ENCODE results near the gene FAM47E. TPM values are rescaled to one million over a fixed set of nuclear protein-coding genes. Genes with fewer than 3 reads are reported as not detected.

Gene FAM47E
- total and polyA plus RNA-seq, 2 of the 13 experiments (the other 11 are each of a cell fraction or from before 2014, with no cell fraction given): 0.33 to 0.66 TPM

GRCh38 chr4:76305971-76306881, 54.7 kb downstream of the FAM47E start, which contains the start of gene STBD1 (continued):
- TF ChIP-seq KDM5B (CRISPR knock-in tag; IDR thresholded peaks at IDR 0.05; ENCODE audit: borderline replicate concordance): peak; percentile 82; the same call in 1 of the 2 replicates
- no peak for TF ChIP-seq ZMAT5 (CRISPR knock-in tag; IDR thresholded peaks at IDR 0.05; ENCODE audit: borderline replicate concordance, low read depth)
- TF ChIP-seq ZSCAN29 (CRISPR knock-in tag; conservative IDR thresholded peaks at IDR 0.05): 0 out of 2 replicates have a peak, but pooled peaks have one; percentile 27
- TF ChIP-seq REXO4 (CRISPR knock-in tag; IDR thresholded peaks at IDR 0.05; ENCODE audit: borderline replicate concordance): no peak
- no peak for TF ChIP-seq HNRNPUL1 (IDR thresholded peaks at IDR 0.05; ENCODE audit: low read depth, low read length)
- TF ChIP-seq ZNF891 (CRISPR knock-in tag; IDR thresholded peaks at IDR 0.05): peak; percentile 78
- TF ChIP-seq ZNF333 (CRISPR knock-in tag; IDR thresholded peaks at IDR 0.05; ENCODE audit: borderline replicate concordance): peak; percentile 64; the same call in 1 of the 2 replicates
- no peak for TF ChIP-seq AGO1 (IDR thresholded peaks at IDR 0.05; ENCODE audit: low read depth, low read length, poor library complexity, severe bottlenecking)
- no peak for TF ChIP-seq NFE2 (CRISPR knock-in tag; IDR thresholded peaks at IDR 0.05)
- TF ChIP-seq RXRB (CRISPR knock-in tag; IDR thresholded peaks at IDR 0.05; ENCODE audit: borderline replicate concordance): peak; percentile 46; the same call in 1 of the 2 replicates
- no peak; the same call in 1 of the 2 replicates for TF ChIP-seq TBX2 (CRISPR knock-in tag; IDR thresholded peaks at IDR 0.05; ENCODE audit: borderline replicate concordance)
- TF ChIP-seq ZNF687 (CRISPR knock-in tag; IDR thresholded peaks at IDR 0.05): peak; percentile 96
- TF ChIP-seq ZNF773 (CRISPR knock-in tag; IDR thresholded peaks at IDR 0.05; ENCODE audit: borderline replicate concordance): peak; percentile 90; the same call in 1 of the 2 replicates
- TF ChIP-seq ZNF839 (CRISPR knock-in tag; IDR thresholded peaks at IDR 0.05; ENCODE audit: borderline replicate concordance): no peak
- peak; percentile 75; the same call in 1 of the 2 replicates for TF ChIP-seq ZNF101 (CRISPR knock-in tag; IDR thresholded peaks at IDR 0.05; ENCODE audit: borderline replicate concordance, low read depth)
- TF ChIP-seq TEF (CRISPR knock-in tag; IDR thresholded peaks at IDR 0.05): no peak; the same call in 1 of the 2 replicates
- TF ChIP-seq ZNF382 (CRISPR knock-in tag; IDR thresholded peaks at IDR 0.05; ENCODE audit: borderline replicate concordance): no peak
- TF ChIP-seq DMTF1 (CRISPR knock-in tag; IDR thresholded peaks at IDR 0.05): no peak
- TF ChIP-seq ZNF180 (CRISPR knock-in tag; IDR thresholded peaks at IDR 0.05; ENCODE audit: borderline replicate concordance, low read depth): no peak
- no peak for TF ChIP-seq NFRKB (IDR thresholded peaks at IDR 0.05)
- peak; percentile 85; the same call in 1 of the 2 replicates for TF ChIP-seq NFKB2 (CRISPR knock-in tag; IDR thresholded peaks at IDR 0.05; ENCODE audit: borderline replicate concordance)
